Measurements from ENCODE around the gene NRF1.
"Not testable (repeated sequence)": the region's sequence is repeated elsewhere in the genome, so short reads cannot be mapped to it uniquely, and the experiment has no call there.

The NRF1 gene

DNA sequence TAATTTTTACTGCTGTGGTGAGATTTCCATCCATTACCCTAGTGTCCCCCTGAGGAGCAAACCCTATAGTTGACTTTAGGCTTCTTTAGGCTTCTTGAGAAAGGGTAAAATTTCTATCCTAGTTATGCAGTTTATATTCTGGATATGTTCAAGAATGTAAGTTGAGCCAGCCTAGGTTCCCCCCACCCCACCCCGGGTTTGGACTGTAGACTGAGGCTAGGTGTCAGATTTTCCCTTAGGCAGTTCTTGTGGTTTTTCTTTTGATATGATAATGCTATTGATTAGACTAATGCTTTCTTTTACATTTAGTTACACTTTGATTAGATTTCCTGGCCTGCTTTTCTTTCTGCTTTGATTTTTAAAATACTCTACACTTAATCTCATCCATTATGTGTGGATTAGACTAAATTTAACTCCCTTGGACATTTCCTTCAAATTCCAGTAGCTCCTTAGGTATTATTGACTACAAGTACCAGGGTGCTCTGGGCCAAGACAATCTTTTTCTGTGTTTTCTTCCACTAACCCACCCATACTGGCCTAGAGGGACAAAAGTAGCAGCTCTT, 37.7 kb downstream of the NRF1 start:
- DNase-seq (ENCODE audit: low spot score), result no peak

DNA sequence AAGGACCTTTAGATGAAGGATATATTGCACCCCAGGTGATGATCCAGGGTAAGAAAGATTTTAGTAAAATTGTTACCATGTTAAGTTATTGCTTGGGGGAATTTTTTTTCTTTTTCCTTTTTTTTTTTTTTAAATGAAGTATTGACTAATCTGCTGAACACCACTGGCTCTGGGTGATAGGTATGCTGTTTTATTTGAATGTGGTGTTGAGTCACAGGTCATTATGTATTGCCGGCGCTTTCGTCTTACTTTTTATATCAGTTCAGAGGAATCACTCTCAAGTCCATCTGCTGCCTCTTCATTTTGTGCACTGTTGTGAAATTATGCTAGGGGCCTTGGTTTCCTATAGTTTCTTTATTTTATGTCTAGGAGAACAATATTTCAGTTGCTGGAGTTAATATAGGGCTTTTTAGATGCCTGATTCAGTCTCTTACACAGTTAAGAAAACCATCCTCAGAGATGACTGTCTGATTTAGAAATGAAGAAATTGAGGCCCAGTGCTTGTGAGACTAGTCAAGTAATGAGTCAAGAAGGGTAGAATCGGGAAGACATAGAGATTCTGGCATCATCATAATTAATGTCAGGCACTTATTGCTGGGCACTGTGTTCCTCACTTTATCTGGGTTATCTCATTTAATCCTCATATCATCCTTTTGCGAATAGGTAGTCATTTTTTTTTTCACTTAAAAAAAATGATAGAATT, 38.7 kb downstream of the NRF1 start:
- DNase-seq (ENCODE audit: low spot score), result no peak

DNA sequence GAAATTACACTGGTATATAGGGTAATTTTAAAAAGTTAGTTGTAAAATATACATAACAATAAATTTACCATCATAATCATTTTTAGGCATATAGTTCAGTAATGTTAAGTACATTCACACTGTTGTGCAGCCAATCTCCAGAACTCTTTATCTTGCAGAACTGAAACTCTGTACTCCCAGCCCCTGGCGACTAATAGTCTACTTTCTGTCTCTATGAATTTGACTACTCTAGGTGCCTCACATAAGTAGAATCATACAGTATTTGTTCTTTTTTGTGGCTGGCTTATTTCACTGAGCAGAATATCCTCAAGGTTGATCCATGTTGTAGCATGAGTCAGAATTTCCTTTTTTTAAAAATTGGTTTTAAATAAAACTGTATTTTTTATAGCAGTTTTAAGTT, 41.4 kb downstream of the NRF1 start:
- no peak for DNase-seq (ENCODE audit: low spot score)

GRCh38 chr7:129655811-129656210, 44.3 kb downstream of the NRF1 start:
- DNase-seq (ENCODE audit: low spot score), result no peak

DNA sequence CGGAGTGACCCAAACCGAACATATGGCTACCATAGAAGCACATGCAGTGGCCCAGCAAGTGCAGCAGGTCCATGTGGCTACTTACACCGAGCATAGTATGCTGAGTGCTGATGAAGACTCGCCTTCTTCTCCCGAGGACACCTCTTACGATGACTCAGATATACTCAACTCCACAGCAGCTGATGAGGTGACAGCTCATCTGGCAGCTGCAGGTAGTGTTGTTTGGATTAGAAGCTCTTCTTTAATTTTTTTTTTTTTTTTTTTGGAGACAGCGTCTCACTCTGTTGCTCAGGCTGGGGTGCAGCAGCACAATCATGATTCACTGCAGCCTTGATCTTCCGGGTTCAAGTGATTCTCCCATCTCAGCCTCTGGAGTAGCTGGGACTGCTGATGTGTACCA, 45.8 kb downstream of the NRF1 start:
- DNase-seq (ENCODE audit: low spot score), result no peak

DNA sequence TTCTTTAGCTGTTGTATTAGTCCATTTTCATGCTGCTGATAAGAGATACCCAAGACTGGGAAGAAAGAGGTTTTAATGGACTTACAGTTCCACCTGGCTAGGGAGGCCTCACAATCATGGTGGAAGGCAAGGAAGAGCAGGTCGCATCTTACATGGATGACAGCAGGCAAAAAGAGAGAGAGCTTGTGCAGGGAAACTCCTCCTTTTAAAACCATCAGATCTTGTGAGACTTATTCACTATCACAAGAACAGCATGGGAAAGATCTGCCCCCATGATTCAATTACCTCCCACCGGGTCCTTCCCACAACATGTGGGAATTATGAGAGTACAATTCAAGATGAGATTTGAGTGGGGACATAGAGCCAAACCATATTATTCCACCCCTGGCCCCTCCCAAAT, 48.4 kb downstream of the NRF1 start:
- not testable (repeated sequence) for DNase-seq (ENCODE audit: low spot score)

DNA sequence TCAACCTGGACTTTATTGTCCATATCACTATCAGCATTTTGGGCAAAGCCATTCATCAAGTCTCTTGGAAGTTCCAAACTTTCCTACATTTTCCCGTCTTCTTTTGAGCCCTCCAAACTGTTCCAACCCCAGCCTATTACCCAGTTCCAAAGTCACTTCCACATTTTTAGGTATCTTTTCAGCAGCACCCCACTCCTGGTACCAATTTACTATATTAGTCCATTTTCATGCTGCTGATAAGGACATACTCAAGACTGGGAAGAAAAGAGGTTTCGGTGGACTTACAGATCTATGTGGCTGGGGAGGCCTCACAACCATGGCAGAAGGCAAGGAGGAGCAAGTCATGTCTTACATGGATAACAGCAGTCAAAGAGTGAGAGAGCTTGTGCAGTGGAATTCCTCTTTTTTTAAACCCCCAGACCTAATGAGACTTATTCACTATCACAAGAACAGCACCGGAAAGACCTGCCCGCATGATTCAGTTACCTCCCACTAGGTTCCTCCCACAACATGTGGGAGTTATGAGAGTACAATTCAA, 50.2 kb downstream of the NRF1 start:
- DNase-seq (ENCODE audit: low spot score), result no peak

DNA sequence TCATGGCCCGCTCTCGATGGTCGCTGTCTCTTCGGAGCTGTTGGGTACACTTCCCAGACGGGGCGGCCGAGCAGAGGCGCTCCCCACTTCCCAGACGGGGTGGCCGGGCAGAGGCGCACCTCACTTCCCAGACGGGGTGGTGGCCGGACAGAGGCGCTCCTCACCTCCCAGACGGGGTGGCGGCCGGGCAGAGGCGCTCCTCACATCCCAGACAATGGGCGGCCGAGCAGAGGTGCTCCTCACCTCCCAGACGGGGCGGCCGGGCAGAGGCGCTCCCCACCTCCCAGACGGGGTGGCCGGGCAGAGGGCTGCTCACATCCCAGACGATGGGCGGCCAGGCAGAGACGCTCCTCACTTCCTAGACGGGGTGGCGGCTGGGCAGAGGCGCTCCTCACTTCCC, 51.7 kb downstream of the NRF1 start:
- DNase-seq (ENCODE audit: low spot score), result not testable (repeated sequence)

- peak; percentile 35 for DNase-seq (ENCODE audit: low spot score)
These were observed 52.8 kb downstream of the NRF1 start for GRCh38 chr7:129664029-129665012.

- peak; percentile 6 for DNase-seq (ENCODE audit: low spot score)
These were observed 53.5 kb downstream of the NRF1 start for GRCh38 chr7:129665013-129665401.

DNA sequence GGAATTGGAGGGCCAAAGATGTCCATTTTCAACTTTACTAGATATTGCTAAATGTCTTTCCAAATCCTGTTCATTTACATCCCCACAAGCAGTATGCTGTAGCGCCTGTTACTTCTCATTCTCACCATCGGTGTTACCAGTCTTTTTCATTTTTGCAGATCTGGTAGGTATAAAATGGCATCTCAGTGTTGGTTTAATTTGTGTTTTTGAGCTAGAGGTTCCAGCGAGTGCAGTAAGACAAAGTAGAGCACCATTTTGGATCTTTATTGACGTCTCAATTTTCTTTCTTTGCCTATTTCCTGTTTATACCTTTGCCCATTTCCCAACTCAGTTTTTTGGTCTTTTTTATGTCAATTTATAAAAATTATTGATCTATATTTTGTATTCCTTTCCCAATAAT, 55.6 kb downstream of the NRF1 start:
- DNase-seq (ENCODE audit: low spot score), result no peak

DNA sequence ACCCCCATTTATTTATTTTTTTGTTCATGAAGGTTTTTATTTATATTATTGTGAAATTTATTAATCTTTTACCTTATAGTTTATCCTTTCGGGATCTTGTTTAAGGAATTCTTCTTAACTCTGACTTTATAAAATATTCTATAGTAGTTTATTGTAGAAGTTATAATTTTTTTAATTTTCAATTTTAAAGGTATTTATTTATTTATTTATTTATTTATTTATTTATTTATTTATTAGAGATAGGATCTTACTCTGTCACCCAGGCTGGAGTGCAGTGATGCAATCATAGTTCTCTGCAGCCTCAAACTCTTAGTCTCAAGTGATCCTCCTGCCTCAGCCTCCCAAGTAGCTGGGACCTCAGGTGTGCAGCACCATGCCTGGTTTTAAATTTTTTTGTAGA, 56.0 kb downstream of the NRF1 start:
- no peak for DNase-seq (ENCODE audit: low spot score)

DNA sequence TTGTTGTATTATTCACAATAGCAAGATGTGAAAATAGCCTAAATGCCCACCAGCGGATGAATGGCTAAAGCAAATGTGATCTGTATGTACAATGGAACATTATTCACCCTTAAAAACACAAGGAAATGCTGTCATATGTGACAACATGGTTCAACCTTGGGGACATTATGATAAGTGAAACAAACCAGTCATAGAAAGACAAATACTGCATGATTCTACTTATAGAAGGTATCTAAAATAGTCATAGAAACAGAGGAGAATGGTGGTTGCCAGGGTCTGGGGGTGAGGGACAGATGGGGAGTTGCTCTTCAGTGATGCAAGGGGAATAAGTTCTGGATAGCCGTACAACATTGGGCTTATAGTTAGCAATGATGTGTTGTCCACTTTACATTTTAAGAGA, 58.4 kb downstream of the NRF1 start:
- DNase-seq (ENCODE audit: low spot score), result no peak

GRCh38 chr7:129670656-129671055, 59.1 kb downstream of the NRF1 start:
- no peak for DNase-seq (ENCODE audit: low spot score)

GRCh38 chr7:129671266-129671665, 59.7 kb downstream of the NRF1 start:
- DNase-seq (ENCODE audit: low spot score), result no peak

DNA sequence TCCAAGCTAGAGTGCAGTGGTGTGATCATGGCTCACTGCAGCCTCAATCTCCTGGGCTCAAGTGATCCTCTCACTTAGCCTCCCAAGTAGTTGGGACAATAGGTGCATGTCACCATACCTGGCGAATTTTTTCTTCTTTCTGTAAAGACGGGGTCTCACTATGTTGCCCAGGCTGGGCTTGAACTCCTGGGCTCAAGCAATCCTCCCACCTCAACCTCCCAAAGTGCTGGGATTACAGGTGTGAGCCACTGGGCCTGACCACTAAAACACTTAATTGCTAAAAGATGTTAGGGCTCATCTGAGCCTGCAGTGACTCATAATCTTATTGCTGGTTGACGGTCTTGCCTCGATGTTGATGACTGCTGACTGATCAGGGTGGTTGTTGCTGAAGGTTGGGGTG, 63.0 kb downstream of the NRF1 start:
- not testable (repeated sequence) for DNase-seq (ENCODE audit: low spot score)

DNA sequence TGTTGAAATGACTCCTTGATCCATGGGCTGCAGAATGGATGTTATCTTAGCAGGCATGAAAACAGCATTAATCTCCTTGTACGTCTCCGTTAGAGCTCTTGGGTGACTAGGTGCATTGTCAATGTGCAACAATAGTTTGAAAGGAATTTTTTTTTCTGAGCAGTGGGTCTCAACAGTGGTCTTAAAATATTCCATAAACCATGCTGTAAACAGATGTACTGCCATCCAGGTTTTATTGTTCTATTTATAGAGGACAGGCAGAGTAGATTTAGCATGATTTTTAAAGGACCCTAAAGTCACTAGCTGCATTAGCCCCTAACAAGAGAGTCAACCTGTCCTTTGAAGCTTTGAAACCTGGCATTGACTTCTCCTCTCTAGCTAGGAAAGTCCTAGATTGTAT, 64.0 kb downstream of the NRF1 start:
- DNase-seq (ENCODE audit: low spot score), result no peak

DNA sequence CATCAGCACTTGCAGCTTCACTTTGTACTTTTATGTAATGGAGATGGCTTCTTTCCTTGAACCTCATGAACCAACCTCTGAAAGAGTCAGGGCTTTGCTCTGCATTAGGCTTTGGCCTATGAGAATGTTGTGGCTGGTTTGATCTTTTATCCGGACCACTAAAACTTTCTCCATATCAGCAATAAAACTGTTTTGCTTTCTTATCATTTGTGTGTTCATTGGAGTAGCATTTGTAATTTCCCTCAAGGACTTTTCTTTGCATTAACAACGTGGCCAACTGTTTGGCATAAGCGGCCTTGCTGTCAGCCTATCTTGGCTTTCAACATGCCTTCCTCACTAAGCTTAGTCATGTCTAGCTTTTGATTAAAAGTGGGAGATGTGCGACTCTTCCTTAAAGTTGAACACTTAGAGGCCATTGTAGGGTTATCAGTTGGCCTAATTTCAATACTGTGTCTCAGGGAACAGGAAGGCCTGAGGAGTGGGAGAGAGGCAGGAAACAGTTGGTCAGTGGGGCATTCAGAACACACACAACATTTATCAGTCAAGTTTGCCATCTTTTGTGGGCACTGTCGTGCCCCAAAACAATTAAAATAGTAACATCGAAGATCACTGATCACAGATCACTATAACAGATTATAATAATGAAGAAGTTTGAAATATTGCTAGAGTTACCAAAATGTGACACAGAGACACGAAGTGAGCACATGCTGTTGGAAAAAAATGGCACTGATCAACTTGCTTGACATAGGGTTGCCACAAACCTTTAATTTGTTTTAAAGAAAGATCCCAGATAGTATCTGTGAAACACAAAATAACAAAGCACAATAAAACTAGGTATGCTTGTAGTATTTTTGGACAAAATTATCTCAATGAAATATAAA, 64.7 kb downstream of the NRF1 start:
- no peak for DNase-seq (ENCODE audit: low spot score)

DNA sequence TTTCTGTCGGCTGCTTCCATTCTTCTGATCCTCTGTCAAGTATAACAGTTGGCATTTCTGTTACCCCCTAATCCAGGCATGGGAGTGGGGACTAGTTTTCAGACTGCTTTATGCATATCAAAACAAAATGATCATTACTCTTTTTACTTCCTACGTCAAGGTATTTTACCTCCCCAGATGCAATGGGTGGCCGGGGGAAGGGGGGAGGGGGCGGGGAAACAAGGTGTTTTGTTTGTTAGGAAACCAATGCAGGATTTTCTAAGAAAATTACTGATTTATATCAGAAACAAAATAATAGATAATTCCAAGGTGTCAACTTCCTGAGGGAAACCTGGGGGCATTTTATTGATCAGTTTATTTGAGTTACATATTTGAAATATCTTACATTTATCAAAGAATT, 66.3 kb downstream of the NRF1 start:
- no peak for DNase-seq (ENCODE audit: low spot score)

- DNase-seq (ENCODE audit: low spot score), result no peak
These were observed 67.1 kb downstream of the NRF1 start for GRCh38 chr7:129678606-129679005.

DNA sequence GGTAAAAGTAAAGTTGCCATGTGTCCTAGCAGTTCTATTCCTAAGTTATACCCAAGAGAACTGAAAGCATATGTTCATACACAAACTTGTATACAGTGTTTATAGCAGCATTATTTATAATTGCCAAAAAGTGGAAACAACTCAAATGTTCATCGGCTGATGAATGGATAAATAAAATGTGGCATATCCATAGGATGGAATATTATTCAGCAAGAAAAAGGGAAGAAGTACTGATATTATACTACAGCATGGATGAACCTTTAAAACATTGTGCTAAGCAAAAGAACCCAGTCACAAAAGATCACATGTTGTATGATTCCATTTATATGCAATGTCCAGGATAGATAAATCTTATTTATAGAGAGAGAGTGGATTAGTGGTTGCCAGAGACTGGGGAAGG, 68.9 kb downstream of the NRF1 start:
- DNase-seq (ENCODE audit: low spot score), result no peak

DNA sequence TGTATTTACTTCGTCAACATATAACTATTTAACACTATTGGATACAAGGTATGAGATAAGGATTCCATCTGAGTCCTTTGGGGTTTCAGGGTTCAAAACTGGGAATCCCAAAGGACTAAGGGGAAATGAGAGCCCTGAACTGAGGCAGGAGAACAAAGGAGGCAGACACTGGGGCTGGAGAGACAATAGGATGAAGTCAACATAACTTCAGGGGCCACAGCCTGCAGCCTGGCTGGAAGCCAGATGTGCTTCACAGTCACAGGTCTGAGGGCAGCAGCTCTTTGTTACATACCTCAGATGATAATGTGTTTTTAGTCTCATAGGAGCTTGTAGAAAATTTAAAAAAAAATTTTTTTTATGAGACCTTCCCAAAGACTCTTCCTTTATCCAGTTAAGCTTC, 73.3 kb downstream of the NRF1 start:
- no peak for DNase-seq (ENCODE audit: low spot score)

Data from Ammon's horn (tissue), 1 donor.